Peyer's patch (tissue), 4 donors: Measurements from ENCODE around the gene SLC34A3. TPM values are rescaled to one million over a fixed set of nuclear protein-coding genes. Genes with fewer than 3 reads are reported as not detected.
A peak's percentile ranks its signal among the peaks of the same experiment; 100 is the strongest.

ENCODE experiments used
- DNase-seq, 3 donors: peaks; one replicate each; pipeline ENCODE4 v3.0.0-alpha.2; 2017 to 2019
- H3K27ac ChIP-seq, 4 donors: fragments of 200-600 bp; sonication (generic); one replicate each; pipeline ENCODE4 v1.5.1; 2016 to 2019
- H3K27me3 ChIP-seq, 2 donors: fragments of 200-600 bp; sonication (generic); one replicate each; pipeline ENCODE4 v1.5.1; 2019
- H3K36me3 ChIP-seq, 3 donors: fragments of 200-600 bp; sonication (generic); one replicate each; pipeline ENCODE4 v1.5.1; 2016 to 2019
- H3K4me1 ChIP-seq, 4 donors: fragments of 200-600 bp; sonication (generic); one replicate each; pipeline ENCODE4 v1.5.1; 2016 to 2019
- H3K4me3 ChIP-seq, 4 donors: fragments of 200-600 bp; sonication (generic); 1 replicate in 3 of 4; 2 replicates in 1 of 4; pipeline ENCODE4 v1.5.1; 2016 to 2019; ENCODE audit warnings: mild to moderate bottlenecking in 1 of 4
- H3K9me3 ChIP-seq, 4 donors: fragments of 200-600 bp; sonication (generic); one replicate each; pipeline ENCODE4 v1.5.1; 2016 to 2019; ENCODE audit warnings: mild to moderate bottlenecking in 1 of 4
- CTCF ChIP-seq, 6 experiments: fragments of 450-650 bp in 4 of 6; fragments of 200-600 bp in 2 of 6; sonication (generic) in 1 of 6; IDR thresholded peaks; one replicate each; pipeline ENCODE4 v1.5.1; 2017 to 2019; ENCODE audit warnings: antibody characterized with exemption in 6 of 6, mild to moderate bottlenecking in 3 of 6, moderate library complexity in 1 of 6
- POLR2A ChIP-seq, 2 donors: fragments of 450-650 bp; IDR thresholded peaks; one replicate each; pipeline ENCODE4 v1.5.1; 2017; ENCODE audit warnings: antibody characterized with exemption in 2 of 2, mild to moderate bottlenecking in 2 of 2, moderate library complexity in 2 of 2
- total RNA-seq, 4 donors: library from RNA; depleted of rRNA; stranded (reverse); fragments of >200 nt; gene quantifications; one replicate each; pipeline ENCODE4 v1.1.0, GENCODE V29; 2016

Gene SLC34A3
- total RNA-seq, 4 donors from 2014 or later = 4.0 to 14.8 (median 13.3) TPM; not detected in 1

GRCh38 chr9:137264067-137264466 is 33.4 kb downstream of the SLC34A3 start:
- peaks cover 0 to 14% (median under 1%) of the 10 kb centered on the region in 4 donors for H3K4me1 ChIP-seq
- H3K27ac ChIP-seq = no peak overlapping the region
- H3K9me3 ChIP-seq = no peaks in the 10 kb centered on the region
- no peak for TF ChIP-seq POLR2A (IDR thresholded peaks at IDR 0.05)
- no peak for TF ChIP-seq CTCF (IDR thresholded peaks at IDR 0.05)
- H3K36me3 ChIP-seq = peaks cover 0 to 43% (median 0%) of the 10 kb centered on the region in 3 donors
- no peak for DNase-seq
- no peaks in the 10 kb centered on the region for H3K27me3 ChIP-seq
- H3K4me3 ChIP-seq = no peak overlapping the region

- Histone ChIP-seq H3K27me3 (no peaks in the 10 kb centered on the region), H3K9me3 (no peaks in the 10 kb centered on the region), H3K36me3 (peaks cover 0 to 39% (median 0%) of the 10 kb centered on the region in 3 donors), H3K4me1 (peaks cover 0 to 24% (median 8%) of the 10 kb centered on the region in 4 donors), H3K4me3 (no peak overlapping the region), H3K27ac (no peak overlapping the region)
- TF ChIP-seq POLR2A (IDR thresholded peaks at IDR 0.05) (no peak), CTCF (IDR thresholded peaks at IDR 0.05) (no peak)
- DNase-seq = no peak
These were observed 34.9 kb downstream of the SLC34A3 start for GRCh38 chr9:137265496-137266161.

GRCh38 chr9:137266162-137266527 is 35.4 kb downstream of the SLC34A3 start:
- Histone ChIP-seq H3K4me1 (peaks cover 0 to 24% (median 10%) of the 10 kb centered on the region in 4 donors), H3K27me3 (no peaks in the 10 kb centered on the region), H3K4me3 (no peak overlapping the region), H3K36me3 (peaks cover 0 to 45% (median 0%) of the 10 kb centered on the region in 3 donors), H3K9me3 (no peaks in the 10 kb centered on the region), H3K27ac (no peak overlapping the region)
- DNase-seq = no peak
- no peak for TF ChIP-seq CTCF (IDR thresholded peaks at IDR 0.05)
- TF ChIP-seq POLR2A (IDR thresholded peaks at IDR 0.05) = no peak

- Histone ChIP-seq H3K27ac (peak overlapping the region in 1 of 4 donors; percentile 66), H3K36me3 (peaks cover 0 to 46% (median 0%) of the 10 kb centered on the region in 3 donors), H3K9me3 (no peaks in the 10 kb centered on the region), H3K27me3 (no peaks in the 10 kb centered on the region), H3K4me3 (no peak overlapping the region), H3K4me1 (peaks cover 0 to 24% (median 10%) of the 10 kb centered on the region in 4 donors)
- TF ChIP-seq CTCF (IDR thresholded peaks at IDR 0.05) = no peak
- no peak for TF ChIP-seq POLR2A (IDR thresholded peaks at IDR 0.05)
- DNase-seq = no peak
These were observed 36.1 kb downstream of the SLC34A3 start for GRCh38 chr9:137266585-137267453.

GRCh38 chr9:137267933-137268355 is 37.2 kb downstream of the SLC34A3 start:
- Histone ChIP-seq H3K27me3 (no peaks in the 10 kb centered on the region), H3K36me3 (peaks cover 0 to 57% (median 0%) of the 10 kb centered on the region in 3 donors), H3K27ac (peak overlapping the region in 2 of 4 donors; percentile 50 to 66), H3K9me3 (no peaks in the 10 kb centered on the region), H3K4me3 (peak overlapping the region in 1 of 4 donors; percentile 36), H3K4me1 (peaks cover 0 to 24% (median 10%) of the 10 kb centered on the region in 4 donors)
- DNase-seq = peak in 2 of 3 donors; percentile 69 to 79
- TF ChIP-seq POLR2A (IDR thresholded peaks at IDR 0.05) = no peak
- no peak for TF ChIP-seq CTCF (IDR thresholded peaks at IDR 0.05)
